SK-N-SH treated with all-trans-retinoic acid at 6 μM for 48 hours (cell line): ENCODE measurements around the gene PTPRG.

Source experiments
- ATAC-seq: fragments of 200-7000 bp; cut with Tn5 transposase; 3 replicates; pipeline ENCODE4 v1.9.1; 2020; ENCODE audit warnings: mild to moderate bottlenecking, moderate library complexity
- ARNTL ChIP-seq: fragments of 450-650 bp; formaldehyde crosslinking; IDR thresholded peaks from 2 replicates; pipeline ENCODE4 v1.5.0; 2020; ENCODE audit warnings: low read depth, mild to moderate bottlenecking, moderate library complexity, borderline replicate concordance
- BACH2 ChIP-seq: fragments of 250-450 bp; sonication (Bioruptor Pico); IDR thresholded peaks from 2 replicates; pipeline ENCODE4 v1.9.0; 2021; ENCODE audit warnings: mild to moderate bottlenecking, borderline replicate concordance
- CREB5 ChIP-seq: fragments of 250-450 bp; sonication (Bioruptor Pico); IDR thresholded peaks from 2 replicates; pipeline ENCODE4 v1.5.1; 2020; ENCODE audit warnings: low read depth, mild to moderate bottlenecking, moderate library complexity
- ESRRG ChIP-seq: fragments of 250-450 bp; sonication (Bioruptor Pico); IDR thresholded peaks from 2 replicates; pipeline ENCODE4 v1.6.1; 2021; ENCODE audit warnings: mild to moderate bottlenecking
- GLIS3 ChIP-seq: fragments of 250-450 bp; sonication (Bioruptor Pico); IDR thresholded peaks from 2 replicates; pipeline ENCODE4 v1.5.0; 2020; ENCODE audit warnings: mild to moderate bottlenecking, moderate library complexity
- ISL1 ChIP-seq: fragments of 250-450 bp; sonication (Bioruptor Pico); IDR thresholded peaks from 2 replicates; pipeline ENCODE4 v2.1.2; 2022; ENCODE audit warnings: mild to moderate bottlenecking, moderate library complexity
- RARB ChIP-seq: fragments of 250-450 bp; sonication (Bioruptor Pico); IDR thresholded peaks from 2 replicates; pipeline ENCODE4 v1.8.0; 2021; ENCODE audit warnings: mild to moderate bottlenecking, moderate library complexity
- SNAI2 ChIP-seq: fragments of 250-450 bp; sonication (Bioruptor Pico); IDR thresholded peaks from 2 replicates; pipeline ENCODE4 v1.5.0; 2020; ENCODE audit warnings: mild to moderate bottlenecking, moderate library complexity
- TCF4 ChIP-seq: fragments of 250-450 bp; sonication (Bioruptor Pico); IDR thresholded peaks from 2 replicates; pipeline ENCODE4 v1.8.0; 2021; ENCODE audit warnings: mild to moderate bottlenecking, moderate library complexity, borderline replicate concordance
- TOX ChIP-seq: fragments of 250-450 bp; sonication (Bioruptor Pico); IDR thresholded peaks from 2 replicates; pipeline ENCODE4 v1.8.0; 2021; ENCODE audit warnings: mild to moderate bottlenecking, moderate library complexity, borderline replicate concordance
- TSHZ2 ChIP-seq: fragments of 250-450 bp; sonication (Bioruptor Pico); IDR thresholded peaks from 2 replicates; pipeline ENCODE4 v1.5.0; 2020; ENCODE audit warnings: mild to moderate bottlenecking, moderate library complexity
- ZC3H10 ChIP-seq: fragments of 250-450 bp; sonication (Bioruptor Pico); IDR thresholded peaks from 2 replicates; pipeline ENCODE4 v1.5.1; 2021; ENCODE audit warnings: mild to moderate bottlenecking, moderate library complexity
- ZFP3 ChIP-seq: fragments of 250-450 bp; sonication (Bioruptor Pico); IDR thresholded peaks from 2 replicates; pipeline ENCODE4 v1.5.0; 2020; ENCODE audit warnings: mild to moderate bottlenecking, moderate library complexity
- ZFP30 ChIP-seq: fragments of 450-650 bp; formaldehyde crosslinking; IDR thresholded peaks from 2 replicates; pipeline ENCODE4 v1.5.0; 2022; ENCODE audit warnings: mild to moderate bottlenecking, moderate library complexity
- ZNF565 ChIP-seq: fragments of 450-650 bp; formaldehyde crosslinking; conservative IDR thresholded peaks from 2 replicates; pipeline ENCODE4 v1.5.0; 2020; ENCODE audit warnings: low read depth, mild to moderate bottlenecking, moderate library complexity
- ZNF70 ChIP-seq: fragments of 450-650 bp; formaldehyde crosslinking; IDR thresholded peaks from 2 replicates; pipeline ENCODE4 v1.5.0; 2020; ENCODE audit warnings: mild to moderate bottlenecking, moderate library complexity
- TF ChIP-seq, protein P1 (sequence below): fragments of 250-450 bp; sonication (Bioruptor Pico); IDR thresholded peaks from 2 replicates; pipeline ENCODE4 v1.5.1; 2021; ENCODE audit warnings: mild to moderate bottlenecking, moderate library complexity
- TF ChIP-seq, protein P2 (sequence below): fragments of 250-450 bp; sonication (Bioruptor Pico); IDR thresholded peaks from 2 replicates; pipeline ENCODE4 v1.8.0; 2020; ENCODE audit warnings: mild to moderate bottlenecking, moderate library complexity, borderline replicate concordance
- TF ChIP-seq, protein P3 (sequence below): fragments of 250-450 bp; sonication (Bioruptor Pico); IDR thresholded peaks from 2 replicates; pipeline ENCODE4 v1.8.0; 2021; ENCODE audit warnings: low read depth, mild to moderate bottlenecking, moderate library complexity, borderline replicate concordance

Gene PTPRG

GRCh38 chr3:61868499-61868898 lies 307.1 kb downstream of the PTPRG start:
- no peak for ATAC-seq
- TF ChIP-seq ARNTL (no peak), TSHZ2 (CRISPR knock-in tag) (no peak), ZNF70 (CRISPR knock-in tag) (no peak), BACH2 (CRISPR knock-in tag) (no peak), TCF4 (CRISPR knock-in tag) (no peak), RARB (CRISPR knock-in tag) (no peak), GLIS3 (no peak), SNAI2 (CRISPR knock-in tag) (no peak), ISL1 (no peak), ZFP30 (no peak), ESRRG (CRISPR knock-in tag) (no peak), ZFP3 (no peak), ZNF565 (CRISPR knock-in tag) (no peak), ZC3H10 (CRISPR knock-in tag) (no peak), TOX (CRISPR knock-in tag) (no peak), CREB5 (CRISPR knock-in tag) (no peak)
- TF ChIP-seq, protein P1, sequence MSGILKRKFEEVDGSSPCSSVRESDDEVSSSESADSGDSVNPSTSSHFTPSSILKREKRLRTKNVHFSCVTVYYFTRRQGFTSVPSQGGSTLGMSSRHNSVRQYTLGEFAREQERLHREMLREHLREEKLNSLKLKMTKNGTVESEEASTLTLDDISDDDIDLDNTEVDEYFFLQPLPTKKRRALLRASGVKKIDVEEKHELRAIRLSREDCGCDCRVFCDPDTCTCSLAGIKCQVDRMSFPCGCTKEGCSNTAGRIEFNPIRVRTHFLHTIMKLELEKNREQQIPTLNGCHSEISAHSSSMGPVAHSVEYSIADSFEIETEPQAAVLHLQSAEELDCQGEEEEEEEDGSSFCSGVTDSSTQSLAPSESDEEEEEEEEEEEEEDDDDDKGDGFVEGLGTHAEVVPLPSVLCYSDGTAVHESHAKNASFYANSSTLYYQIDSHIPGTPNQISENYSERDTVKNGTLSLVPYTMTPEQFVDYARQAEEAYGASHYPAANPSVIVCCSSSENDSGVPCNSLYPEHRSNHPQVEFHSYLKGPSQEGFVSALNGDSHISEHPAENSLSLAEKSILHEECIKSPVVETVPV (CRISPR knock-in tag) = no peak
- TF ChIP-seq, protein P2, sequence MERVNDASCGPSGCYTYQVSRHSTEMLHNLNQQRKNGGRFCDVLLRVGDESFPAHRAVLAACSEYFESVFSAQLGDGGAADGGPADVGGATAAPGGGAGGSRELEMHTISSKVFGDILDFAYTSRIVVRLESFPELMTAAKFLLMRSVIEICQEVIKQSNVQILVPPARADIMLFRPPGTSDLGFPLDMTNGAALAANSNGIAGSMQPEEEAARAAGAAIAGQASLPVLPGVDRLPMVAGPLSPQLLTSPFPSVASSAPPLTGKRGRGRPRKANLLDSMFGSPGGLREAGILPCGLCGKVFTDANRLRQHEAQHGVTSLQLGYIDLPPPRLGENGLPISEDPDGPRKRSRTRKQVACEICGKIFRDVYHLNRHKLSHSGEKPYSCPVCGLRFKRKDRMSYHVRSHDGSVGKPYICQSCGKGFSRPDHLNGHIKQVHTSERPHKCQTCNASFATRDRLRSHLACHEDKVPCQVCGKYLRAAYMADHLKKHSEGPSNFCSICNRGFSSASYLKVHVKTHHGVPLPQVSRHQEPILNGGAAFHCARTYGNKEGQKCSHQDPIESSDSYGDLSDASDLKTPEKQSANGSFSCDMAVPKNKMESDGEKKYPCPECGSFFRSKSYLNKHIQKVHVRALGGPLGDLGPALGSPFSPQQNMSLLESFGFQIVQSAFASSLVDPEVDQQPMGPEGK = no peak
- TF ChIP-seq, protein P3, sequence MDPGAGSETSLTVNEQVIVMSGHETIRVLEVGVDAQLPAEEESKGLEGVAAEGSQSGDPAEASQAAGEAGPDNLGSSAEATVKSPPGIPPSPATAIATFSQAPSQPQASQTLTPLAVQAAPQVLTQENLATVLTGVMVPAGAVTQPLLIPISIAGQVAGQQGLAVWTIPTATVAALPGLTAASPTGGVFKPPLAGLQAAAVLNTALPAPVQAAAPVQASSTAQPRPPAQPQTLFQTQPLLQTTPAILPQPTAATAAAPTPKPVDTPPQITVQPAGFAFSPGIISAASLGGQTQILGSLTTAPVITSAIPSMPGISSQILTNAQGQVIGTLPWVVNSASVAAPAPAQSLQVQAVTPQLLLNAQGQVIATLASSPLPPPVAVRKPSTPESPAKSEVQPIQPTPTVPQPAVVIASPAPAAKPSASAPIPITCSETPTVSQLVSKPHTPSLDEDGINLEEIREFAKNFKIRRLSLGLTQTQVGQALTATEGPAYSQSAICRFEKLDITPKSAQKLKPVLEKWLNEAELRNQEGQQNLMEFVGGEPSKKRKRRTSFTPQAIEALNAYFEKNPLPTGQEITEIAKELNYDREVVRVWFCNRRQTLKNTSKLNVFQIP (CRISPR knock-in tag) = no peak

- TF ChIP-seq TSHZ2 (CRISPR knock-in tag) = no peak
- TF ChIP-seq ZFP30 = no peak
- TF ChIP-seq GLIS3 = no peak
- TF ChIP-seq ESRRG (CRISPR knock-in tag) = no peak
- TF ChIP-seq, protein P3 (CRISPR knock-in tag) = no peak
- TF ChIP-seq RARB (CRISPR knock-in tag) = no peak
- TF ChIP-seq, all 23 proteins: peak for 0
- no peak for ATAC-seq
These were observed 308.0 kb downstream of the PTPRG start for GRCh38 chr3:61869371-61869770.
